ENCODE measurements around the gene TTI1. TPM values are rescaled to one million over a fixed set of nuclear protein-coding genes. Genes with fewer than 3 reads are reported as not detected.

TTI1 gene
- polyA plus RNA-seq, 3 donors, result 6.4 to 9.1 (median 8.8) TPM

GRCh38 chr20:38078084-38078483 lies 44.8 kb upstream of the TTI1 start:
- peaks cover 0 to 4% (median 2%) of the 10 kb centered on the region in 7 donors for H3K9me3 Mint-ChIP-seq
- DNase-seq, result no peak
- 94% methylated on average over 2 of the region's 2 CpGs for WGBS (ENCODE audit: insufficient coverage)

GRCh38 chr20:38076548-38076947 lies 43.3 kb upstream of the TTI1 start:
- H3K36me3 Mint-ChIP-seq, result peaks cover 70 to 84% of the 10 kb centered on the region in 2 donors
- intact Hi-C loops (cut with micrococcal nuclease), result loop anchor here in 1 of 2 donors (5.0 kb wide), 1 partner anchor 36 kb away; no protein-coding TSS in a partner anchor

More at GRCh38 chr20:38078084-38078483, 44.8 kb upstream of the TTI1 start:
- TF ChIP-seq CTCF (IDR thresholded peaks at IDR 0.05), result no peak
- Mint-ChIP-seq H3K36me3 (peaks cover 76 to 85% of the 10 kb centered on the region in 2 donors), H3K27ac (peak overlapping the region in 2 of 7 donors; percentile 59 to 86), H3K4me1 (peaks cover 2% of the 10 kb centered on the region), H3K27me3 (ENCODE audit: low read depth in 3 of 3) (no peaks in the 10 kb centered on the region), H3K4me3 (no peak overlapping the region)
- H4K20me1 ChIP-seq (ENCODE audit: insufficient read depth, low read length), result peaks cover 13% of the 10 kb centered on the region
- intact Hi-C loops (cut with micrococcal nuclease), result loop anchor here in 1 of 2 donors (5.0 kb wide), 1 partner anchor 34 kb away; no protein-coding TSS in a partner anchor
- no peak overlapping the region for H2AFZ ChIP-seq (ENCODE audit: insufficient read depth, low read depth, low read length, poor library complexity, severe bottlenecking)
- peaks cover 41% of the 10 kb centered on the region for H3K79me2 ChIP-seq (ENCODE audit: insufficient read depth, low read length)
- H3K4me1 ChIP-seq (ENCODE audit: control insufficient read depth in 1 of 2, insufficient read depth in 2 of 2, low read length in 2 of 2), result no peaks in the 10 kb centered on the region
- peaks cover 25 to 94% of the 10 kb centered on the region in 2 donors for H3K36me3 ChIP-seq (replicated peaks in 1 of 2; ENCODE audit: control insufficient read depth in 1 of 2, insufficient read depth in 2 of 2, low read length in 2 of 2)
- no peak overlapping the region for H3K4me2 ChIP-seq (replicated peaks; ENCODE audit: extremely low read depth, low read length, poor library complexity, severe bottlenecking)
- no peaks in the 10 kb centered on the region for H3K27me3 ChIP-seq (ENCODE audit: control insufficient read depth in 2 of 2, insufficient read depth in 2 of 2, low read length in 2 of 2)
- no peak overlapping the region for H3K27ac ChIP-seq (ENCODE audit: low read depth in 1 of 2, low read length in 2 of 2)
- no peaks in the 10 kb centered on the region for H3K9me3 ChIP-seq (replicated peaks in 1 of 2; ENCODE audit: control insufficient read depth in 1 of 2, insufficient read depth in 1 of 2, low read length in 2 of 2)
- no peak overlapping the region for H3K4me3 ChIP-seq (replicated peaks in 1 of 3; ENCODE audit: low read depth in 2 of 3, low read length in 3 of 3)
- H3K9ac ChIP-seq (ENCODE audit: insufficient read depth, low read length, poor library complexity, severe bottlenecking), result no peak overlapping the region

More at GRCh38 chr20:38076548-38076947, 43.3 kb upstream of the TTI1 start:
- Histone ChIP-seq H3K4me1 (ENCODE audit: control insufficient read depth in 1 of 2, insufficient read depth in 2 of 2, low read length in 2 of 2) (no peaks in the 10 kb centered on the region), H3K4me3 (replicated peaks in 1 of 3; ENCODE audit: low read depth in 2 of 3, low read length in 3 of 3) (no peak overlapping the region), H3K4me2 (replicated peaks; ENCODE audit: extremely low read depth, low read length, poor library complexity, severe bottlenecking) (no peak overlapping the region), H3K79me2 (ENCODE audit: insufficient read depth, low read length) (peaks cover 33% of the 10 kb centered on the region), H2AFZ (ENCODE audit: insufficient read depth, low read depth, low read length, poor library complexity, severe bottlenecking) (no peak overlapping the region), H3K27me3 (ENCODE audit: control insufficient read depth in 2 of 2, insufficient read depth in 2 of 2, low read length in 2 of 2) (no peaks in the 10 kb centered on the region), H3K9me3 (replicated peaks in 1 of 2; ENCODE audit: control insufficient read depth in 1 of 2, insufficient read depth in 1 of 2, low read length in 2 of 2) (no peaks in the 10 kb centered on the region), H3K27ac (ENCODE audit: low read depth in 1 of 2, low read length in 2 of 2) (no peak overlapping the region), H4K20me1 (ENCODE audit: insufficient read depth, low read length) (peaks cover 13% of the 10 kb centered on the region), H3K9ac (ENCODE audit: insufficient read depth, low read length, poor library complexity, severe bottlenecking) (no peak overlapping the region), H3K36me3 (replicated peaks in 1 of 2; ENCODE audit: control insufficient read depth in 1 of 2, insufficient read depth in 2 of 2, low read length in 2 of 2) (peaks cover 21 to 94% of the 10 kb centered on the region in 2 donors)
- no peak for TF ChIP-seq CTCF (IDR thresholded peaks at IDR 0.05)
- Mint-ChIP-seq H3K27me3 (ENCODE audit: low read depth in 3 of 3) (no peaks in the 10 kb centered on the region), H3K27ac (peak overlapping the region in 2 of 7 donors; percentile 8 to 58), H3K4me3 (no peak overlapping the region), H3K9me3 (peaks cover 0 to 4% (median 2%) of the 10 kb centered on the region in 7 donors), H3K4me1 (peaks cover 2% of the 10 kb centered on the region)
- no peak for DNase-seq
